B cell (primary cell): ENCODE results near the gene SURF2. TPM values are rescaled to one million over a fixed set of nuclear protein-coding genes. Genes with fewer than 3 reads are reported as not detected.

Experiments
- ATAC-seq: fragments of 200-7000 bp; cut with Tn5 transposase; one replicate; pipeline ENCODE4 v1.10.0; 2021; ENCODE audit warnings: low read depth, mild to moderate bottlenecking, moderate number of reproducible peaks, moderate library complexity
- CTCF ChIA-PET: fragments of 350-600 bp; sonication (Branson Sonifier 250); formaldehyde crosslinking; loops from one replicate; lab custom pipeline; 2021; ENCODE audit warnings: antibody characterized with exemption, inconsistent platforms; lab: Charles Lee
- POLR2A ChIA-PET: fragments of 350-600 bp; sonication (Branson Sonifier 250); formaldehyde crosslinking; loops from one replicate; lab custom pipeline; 2021; ENCODE audit warnings: antibody characterized with exemption; lab: Charles Lee
- DNase-seq: peaks from one replicate; pipeline ENCODE4 v3.0.0; 2013
- H2AFZ ChIP-seq: 2 replicates; pipeline ENCODE4 v1.6.1; 2012; ENCODE audit warnings: mild to moderate bottlenecking, low read depth, low read length; ENCODE audit not compliant: insufficient read depth, poor library complexity, severe bottlenecking
- H3K27ac ChIP-seq, 2 donors: 1 replicate in 1 of 2; 2 replicates in 1 of 2; pipeline ENCODE4 v1.5.1; 2012 to 2013; ENCODE audit warnings: low read length in 2 of 2, mild to moderate bottlenecking in 2 of 2, moderate library complexity in 1 of 2
- H3K27me3 ChIP-seq, 4 experiments: fragments of 200-600 bp in 1 of 4; sonication (generic) in 1 of 4; replicated peaks in 1 of 4; 1 replicate in 2 of 4; 2 replicates in 2 of 4; pipeline versions ENCODE4 v1.6.1 to v1.7.0; 2013 to 2016; ENCODE audit warnings: low read length in 3 of 4, mild to moderate bottlenecking in 2 of 4, mixed read lengths in 1 of 4, moderate library complexity in 1 of 4; ENCODE audit not compliant: insufficient read depth in 4 of 4, control insufficient read depth in 3 of 4; ENCODE audit errors: control extremely low read depth in 1 of 4
- H3K36me3 ChIP-seq, 2 experiments: replicated peaks in 1 of 2; 1 replicate in 1 of 2; 2 replicates in 1 of 2; pipeline versions ENCODE4 v1.6.1 to v1.7.1; 2013; ENCODE audit warnings: low read length in 1 of 2; ENCODE audit not compliant: insufficient read depth in 2 of 2, control insufficient read depth in 1 of 2; ENCODE audit errors: control extremely low read depth in 1 of 2, extremely low read depth in 1 of 2
- H3K4me1 ChIP-seq, 2 donors: fragments of 200-600 bp in 1 of 2; sonication (generic) in 1 of 2; 1 replicate in 1 of 2; 2 replicates in 1 of 2; pipeline versions ENCODE4 v1.5.1 to v1.6.1; 2013 to 2017; ENCODE audit warnings: low read length in 2 of 2; ENCODE audit not compliant: control insufficient read depth in 2 of 2, insufficient read depth in 2 of 2
- H3K4me2 ChIP-seq: replicated peaks from 2 replicates; pipeline ENCODE3; 2012; ENCODE audit warnings: mild to moderate bottlenecking, low read depth, low read length; ENCODE audit not compliant: poor library complexity, severe bottlenecking
- H3K4me3 ChIP-seq, 5 experiments: fragments of 200-600 bp in 1 of 5; sonication (generic) in 1 of 5; 1 replicate in 3 of 5; 2 replicates in 2 of 5; pipeline versions ENCODE4 v1.5.1 to v1.7.0; 2011 to 2016; ENCODE audit warnings: low read length in 4 of 5, mild to moderate bottlenecking in 4 of 5, low read depth in 2 of 5, control low read depth in 1 of 5, moderate library complexity in 1 of 5; ENCODE audit not compliant: insufficient read depth in 1 of 5; ENCODE audit errors: control extremely low read depth in 1 of 5, extremely low read depth in 1 of 5
- H3K79me2 ChIP-seq: fragments of 200-600 bp; sonication (generic); one replicate; pipeline ENCODE4 v1.6.0; 2016; ENCODE audit warnings: low read length; ENCODE audit not compliant: control insufficient read depth, insufficient read depth
- H3K9ac ChIP-seq: fragments of 200-600 bp; sonication (generic); 2 replicates; pipeline ENCODE4 v1.6.1; 2017; ENCODE audit warnings: mild to moderate bottlenecking, low read length, moderate library complexity
- H3K9me3 ChIP-seq, 3 donors: one replicate each; pipeline versions ENCODE4 v1.6.1 to v1.7.1; 2013; ENCODE audit warnings: low read length in 2 of 3; ENCODE audit not compliant: control insufficient read depth in 2 of 3, insufficient read depth in 1 of 3; ENCODE audit errors: control extremely low read depth in 1 of 3
- H4K20me1 ChIP-seq: 2 replicates; pipeline ENCODE4 v1.6.0; 2012; ENCODE audit warnings: mild to moderate bottlenecking, low read length; ENCODE audit not compliant: insufficient read depth, control insufficient read depth, poor library complexity, severe bottlenecking
- H3K27ac Mint-ChIP-seq: one replicate; pipeline ENCODE4 v1.8.0; 2021; ENCODE audit warnings: mixed read lengths
- H3K27me3 Mint-ChIP-seq: one replicate; pipeline ENCODE4 v1.8.0; 2021; ENCODE audit warnings: mixed read lengths
- H3K4me1 Mint-ChIP-seq: one replicate; pipeline ENCODE4 v1.8.0; 2021; ENCODE audit warnings: mixed read lengths
- H3K4me3 Mint-ChIP-seq: one replicate; pipeline ENCODE4 v1.8.0; 2021; ENCODE audit warnings: mixed read lengths
- H3K9me3 Mint-ChIP-seq: one replicate; pipeline ENCODE4 v1.8.0; 2022; ENCODE audit warnings: mixed read lengths; ENCODE audit not compliant: insufficient read depth
- CTCF ChIP-seq: fragments of 200-600 bp; IDR thresholded peaks from one replicate; pipeline ENCODE4 v1.8.0; 2022; ENCODE audit warnings: antibody characterized with exemption, mild to moderate bottlenecking
- EZH2 ChIP-seq: IDR thresholded peaks from 2 replicates; pipeline ENCODE4 v1.6.1; 2012; ENCODE audit warnings: borderline replicate concordance, low read depth, mild to moderate bottlenecking, moderate library complexity, low read length; ENCODE audit not compliant: insufficient read depth, poor library complexity, severe bottlenecking
- WGBS: methylation state at CpG from one replicate; pipeline ENCODE4 v1.1.5; 2013; ENCODE audit warnings: missing lambda C conversion rate; ENCODE audit not compliant: insufficient coverage; 5-methylcytosine and 5-hydroxymethylcytosine counted together
- intact Hi-C: fragments of 100-400 bp; cut with micrococcal nuclease; formaldehyde crosslinking; loops from one replicate; pipeline ENCODE4 v1.10.0; 2022
- polyA plus RNA-seq: library from polyadenylated mRNA; depleted of rRNA; stranded (reverse); fragments of >200 nt; gene quantifications from 2 replicates; pipeline ENCODE4 v1.2.3, GENCODE V29; 2012
- total RNA-seq, 2 donors: library from RNA; stranded (reverse); fragments of 120-200 nt in 1 of 2; gene quantifications; 1 replicate in 1 of 2; 2 replicates in 1 of 2; pipeline versions ENCODE4 v1.2.3 to v1.2.4, GENCODE V29; 2013 to 2022

The SURF2 gene
- total and polyA plus RNA-seq, 2 donors (not counting 1 experiment from before 2014, with no cell fraction given): 17.1 to 17.3 TPM

- H2AFZ ChIP-seq: no peak overlapping the region
- 78% methylated on average over 15 of the region's 16 CpGs for WGBS
- H4K20me1 ChIP-seq: peaks cover 38% of the 10 kb centered on the region
- H3K4me3 ChIP-seq: no peak overlapping the region
- no peaks in the 10 kb centered on the region for H3K27me3 Mint-ChIP-seq
- no peak overlapping the region for H3K27ac ChIP-seq
- peaks cover 5% of the 10 kb centered on the region for H3K79me2 ChIP-seq
- H3K27me3 ChIP-seq: no peaks in the 10 kb centered on the region
- no peak overlapping the region for H3K27ac Mint-ChIP-seq
- H3K4me1 Mint-ChIP-seq: peaks cover 2% of the 10 kb centered on the region
- ChIA-PET CTCF (interaction anchor here (0.8 to 4.8 kb wide), 5 partner anchors 82 to 221 kb away, joined by 3 to 34 read pairs (median 5); no protein-coding TSS in a partner anchor), POLR2A (no interaction called here)
- H3K4me3 Mint-ChIP-seq: no peak overlapping the region
- intact Hi-C loops: no loop called here
- peaks cover 0 to 2% of the 10 kb centered on the region in 2 donors for H3K4me1 ChIP-seq
- H3K4me2 ChIP-seq: no peak overlapping the region
- no peaks in the 10 kb centered on the region for H3K9me3 Mint-ChIP-seq
- no peak for TF ChIP-seq EZH2
- TF ChIP-seq CTCF: peak; percentile 75
- no peaks in the 10 kb centered on the region for H3K9me3 ChIP-seq
- H3K36me3 ChIP-seq: peaks cover 0 to 43% of the 10 kb centered on the region in 2 experiments
- ATAC-seq (no peak), DNase-seq (peak; percentile 59)
- H3K9ac ChIP-seq: no peak overlapping the region
These were observed 47.6 kb downstream of the SURF2 start for GRCh38 chr9:133403766-133404453.

GRCh38 chr9:133404454-133405002, 48.2 kb downstream of the SURF2 start:
- Mint-ChIP-seq H3K4me1 (peaks cover 2% of the 10 kb centered on the region), H3K27ac (no peak overlapping the region), H3K9me3 (no peaks in the 10 kb centered on the region), H3K27me3 (no peaks in the 10 kb centered on the region), H3K4me3 (no peak overlapping the region)
- peaks cover 5% of the 10 kb centered on the region for H3K79me2 ChIP-seq
- H3K27ac ChIP-seq: no peak overlapping the region
- DNase-seq (no peak), ATAC-seq (no peak)
- H3K9ac ChIP-seq: no peak overlapping the region
- H4K20me1 ChIP-seq: peaks cover 38% of the 10 kb centered on the region
- H3K4me2 ChIP-seq: no peak overlapping the region
- peaks cover 0 to 47% of the 10 kb centered on the region in 2 experiments for H3K36me3 ChIP-seq
- intact Hi-C loops: no loop called here
- no peak overlapping the region for H2AFZ ChIP-seq
- ChIA-PET POLR2A (no interaction called here), CTCF (interaction anchor here (0.8 to 4.8 kb wide), 5 partner anchors 81 to 222 kb away, joined by 3 to 34 read pairs (median 5); no protein-coding TSS in a partner anchor)
- WGBS: 92% methylated on average over 8 of the region's 12 CpGs
- H3K4me1 ChIP-seq: peaks cover 0 to 2% of the 10 kb centered on the region in 2 donors
- H3K9me3 ChIP-seq: no peaks in the 10 kb centered on the region
- TF ChIP-seq CTCF (no peak), EZH2 (no peak)
- no peaks in the 10 kb centered on the region for H3K27me3 ChIP-seq
- no peak overlapping the region for H3K4me3 ChIP-seq
